ENCODE results near the gene SLC34A3.

DNA sequence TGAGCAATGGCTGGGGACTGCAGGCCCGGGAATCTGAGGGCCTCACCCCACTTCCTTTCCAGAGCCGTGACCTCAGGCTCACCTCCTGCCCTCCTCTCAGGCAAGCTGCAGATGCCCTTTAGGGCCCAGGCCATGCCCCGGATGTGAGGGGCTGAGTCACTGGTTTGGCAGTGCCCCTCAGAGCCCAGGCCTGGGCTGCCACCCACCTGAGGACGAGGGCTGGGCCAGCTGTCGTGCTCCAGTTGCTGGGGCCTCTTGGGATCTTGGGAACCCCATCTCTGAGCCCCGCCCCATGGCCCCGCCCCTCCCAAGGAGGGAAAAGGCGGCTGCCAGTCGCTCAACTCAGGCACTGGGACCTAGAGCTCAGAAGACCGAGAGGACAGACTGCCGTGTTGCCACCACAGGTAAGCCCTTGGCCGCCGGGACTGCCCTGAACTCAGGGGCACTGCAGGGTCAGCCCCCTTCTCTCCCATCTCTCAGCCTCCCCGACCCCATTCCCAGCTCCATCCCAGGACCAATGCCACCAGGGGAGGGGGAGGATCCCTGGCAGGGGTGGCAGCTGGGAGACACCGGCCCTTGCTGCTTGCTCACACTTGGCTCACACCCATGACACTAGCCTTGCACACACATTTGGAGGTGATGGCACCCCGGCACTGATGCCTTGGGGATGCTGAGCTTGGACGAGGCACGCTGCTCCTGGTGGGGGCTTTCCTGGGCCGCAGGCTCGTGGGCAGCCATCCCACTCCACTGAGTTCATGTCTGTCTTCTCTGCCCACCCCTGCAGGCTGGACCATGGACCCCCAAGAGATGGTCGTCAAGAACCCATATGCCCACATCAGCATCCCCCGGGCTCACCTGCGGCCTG is 5.6 kb upstream of the SLC34A3 start, which contains the start of gene CYSRT1:
- TF ChIP-seq, protein P1, sequence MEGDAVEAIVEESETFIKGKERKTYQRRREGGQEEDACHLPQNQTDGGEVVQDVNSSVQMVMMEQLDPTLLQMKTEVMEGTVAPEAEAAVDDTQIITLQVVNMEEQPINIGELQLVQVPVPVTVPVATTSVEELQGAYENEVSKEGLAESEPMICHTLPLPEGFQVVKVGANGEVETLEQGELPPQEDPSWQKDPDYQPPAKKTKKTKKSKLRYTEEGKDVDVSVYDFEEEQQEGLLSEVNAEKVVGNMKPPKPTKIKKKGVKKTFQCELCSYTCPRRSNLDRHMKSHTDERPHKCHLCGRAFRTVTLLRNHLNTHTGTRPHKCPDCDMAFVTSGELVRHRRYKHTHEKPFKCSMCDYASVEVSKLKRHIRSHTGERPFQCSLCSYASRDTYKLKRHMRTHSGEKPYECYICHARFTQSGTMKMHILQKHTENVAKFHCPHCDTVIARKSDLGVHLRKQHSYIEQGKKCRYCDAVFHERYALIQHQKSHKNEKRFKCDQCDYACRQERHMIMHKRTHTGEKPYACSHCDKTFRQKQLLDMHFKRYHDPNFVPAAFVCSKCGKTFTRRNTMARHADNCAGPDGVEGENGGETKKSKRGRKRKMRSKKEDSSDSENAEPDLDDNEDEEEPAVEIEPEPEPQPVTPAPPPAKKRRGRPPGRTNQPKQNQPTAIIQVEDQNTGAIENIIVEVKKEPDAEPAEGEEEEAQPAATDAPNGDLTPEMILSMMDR (IDR thresholded peaks at IDR 0.05), result no peak
- TF ChIP-seq EZH2 (IDR thresholded peaks at IDR 0.05; ENCODE audit: borderline replicate concordance, insufficient read depth, low read depth, low read length, poor library complexity, severe bottlenecking), result no peak

Measured in B cell (primary cell).